Mesenchymal stem cell (in vitro differentiated cells and primary cell): ENCODE measurements around the gene PDE3B.
"Not testable (repeated sequence)": the region's sequence is repeated elsewhere in the genome, so short reads cannot be mapped to it uniquely, and the experiment has no call there.

Source experiments
- DNase-seq: peaks from one replicate; pipeline ENCODE4 v3.0.0-alpha.2; 2013
- H2AFZ ChIP-seq: one replicate; pipeline ENCODE4 v1.6.1; 2013; ENCODE audit warnings: low read depth, mild to moderate bottlenecking, control low read depth, inconsistent platforms, low read length, moderate library complexity
- H2AK5ac ChIP-seq: 2 replicates; pipeline ENCODE4 v1.6.1; 2013; ENCODE audit warnings: low read length, moderate library complexity, mild to moderate bottlenecking, inconsistent platforms; ENCODE audit not compliant: severe bottlenecking
- H2BK120ac ChIP-seq: one replicate; pipeline ENCODE4 v1.6.1; 2013; ENCODE audit warnings: low read depth, mild to moderate bottlenecking, inconsistent platforms, low read length, moderate library complexity
- H2BK12ac ChIP-seq, 2 experiments: one replicate each; pipeline ENCODE4 v1.6.1; 2013; ENCODE audit warnings: inconsistent platforms in 2 of 2, low read length in 2 of 2, mild to moderate bottlenecking in 2 of 2, moderate library complexity in 2 of 2, control low read depth in 1 of 2
- H2BK15ac ChIP-seq: one replicate; pipeline ENCODE4 v1.6.1; 2013; ENCODE audit warnings: mild to moderate bottlenecking, low read depth, inconsistent platforms; ENCODE audit not compliant: poor library complexity, severe bottlenecking
- H2BK5ac ChIP-seq: 2 replicates; pipeline ENCODE4 v1.6.1; 2013; ENCODE audit warnings: low read depth, mild to moderate bottlenecking, low read length, control low read depth, inconsistent platforms; ENCODE audit not compliant: poor library complexity, severe bottlenecking
- H3K14ac ChIP-seq, 2 experiments: one replicate each; pipeline ENCODE4 v1.6.1; 2013; ENCODE audit warnings: inconsistent platforms in 2 of 2, low read length in 2 of 2, control low read depth in 1 of 2, mild to moderate bottlenecking in 1 of 2, moderate library complexity in 1 of 2
- H3K18ac ChIP-seq, 2 experiments: one replicate each; pipeline ENCODE4 v1.6.1; 2013; ENCODE audit warnings: inconsistent platforms in 2 of 2, low read length in 2 of 2, control low read depth in 1 of 2, low read depth in 1 of 2, mild to moderate bottlenecking in 1 of 2
- H3K23ac ChIP-seq, 2 experiments: one replicate each; pipeline ENCODE4 v1.6.1; 2013; ENCODE audit warnings: inconsistent platforms in 2 of 2, low read length in 2 of 2, mild to moderate bottlenecking in 2 of 2, moderate library complexity in 2 of 2, control low read depth in 1 of 2
- H3K27ac ChIP-seq: 2 replicates; pipeline ENCODE4 v1.5.1; 2013; ENCODE audit warnings: mild to moderate bottlenecking, moderate library complexity, low read length, control low read depth, inconsistent platforms; ENCODE audit not compliant: poor library complexity, severe bottlenecking
- H3K27me3 ChIP-seq, 2 experiments: 2 replicates each; pipeline versions ENCODE4 v1.6.1 to v1.7.0; 2013; ENCODE audit warnings: low read length in 2 of 2, mild to moderate bottlenecking in 2 of 2, moderate library complexity in 2 of 2, control low read depth in 1 of 2, inconsistent platforms in 1 of 2; ENCODE audit not compliant: control insufficient read depth in 1 of 2, insufficient read depth in 1 of 2
- H3K36me3 ChIP-seq, 2 experiments: 2 replicates each; pipeline versions ENCODE4 v1.6.1 to v1.7.0; 2013; ENCODE audit warnings: low read length in 2 of 2, control low read depth in 1 of 2, inconsistent platforms in 1 of 2, low read depth in 1 of 2, mild to moderate bottlenecking in 1 of 2; ENCODE audit not compliant: insufficient read depth in 2 of 2, control insufficient read depth in 1 of 2
- H3K4ac ChIP-seq, 2 experiments: one replicate each; pipeline ENCODE4 v1.6.1; 2013; ENCODE audit warnings: inconsistent platforms in 2 of 2, low read length in 2 of 2, mild to moderate bottlenecking in 2 of 2, moderate library complexity in 2 of 2, control low read depth in 1 of 2, low read depth in 1 of 2
- H3K4me1 ChIP-seq: 2 replicates; pipeline ENCODE4 v1.6.1; 2013; ENCODE audit warnings: low read depth, low read length, control low read depth; ENCODE audit not compliant: control insufficient read depth, insufficient read depth
- H3K4me2 ChIP-seq: 2 replicates; pipeline ENCODE4 v1.6.1; 2013; ENCODE audit warnings: low read length, mild to moderate bottlenecking, inconsistent platforms; ENCODE audit not compliant: poor library complexity, severe bottlenecking
- H3K4me3 ChIP-seq, 2 experiments: 2 replicates each; pipeline versions ENCODE4 v1.5.1 to v1.7.0; 2013; ENCODE audit warnings: low read length in 2 of 2, mild to moderate bottlenecking in 2 of 2, control low read depth in 1 of 2, low read depth in 1 of 2; ENCODE audit not compliant: insufficient read depth in 1 of 2
- H3K79me1 ChIP-seq: replicated peaks from 2 replicates; pipeline ENCODE4 v1.6.1; 2013; ENCODE audit warnings: mild to moderate bottlenecking, control low read depth, low read length, inconsistent platforms; ENCODE audit not compliant: poor library complexity, severe bottlenecking
- H3K9ac ChIP-seq: 2 replicates; pipeline ENCODE4 v1.7.0; 2013; ENCODE audit warnings: mild to moderate bottlenecking, low read length, moderate library complexity
- H3K9me3 ChIP-seq: 2 replicates; pipeline ENCODE4 v1.7.0; 2013; ENCODE audit warnings: mild to moderate bottlenecking, low read length; ENCODE audit not compliant: control insufficient read depth
- H4K8ac ChIP-seq: one replicate; pipeline ENCODE4 v1.6.1; 2013; ENCODE audit warnings: inconsistent platforms, mild to moderate bottlenecking, low read length, moderate library complexity
- H4K91ac ChIP-seq: one replicate; pipeline ENCODE4 v1.6.1; 2013; ENCODE audit warnings: mild to moderate bottlenecking, low read length, inconsistent platforms
- WGBS: methylation state at CpG from one replicate; pipeline ENCODE4 v1.1.7; 2013; ENCODE audit warnings: mixed read lengths; 5-methylcytosine and 5-hydroxymethylcytosine counted together

PDE3B gene

DNA sequence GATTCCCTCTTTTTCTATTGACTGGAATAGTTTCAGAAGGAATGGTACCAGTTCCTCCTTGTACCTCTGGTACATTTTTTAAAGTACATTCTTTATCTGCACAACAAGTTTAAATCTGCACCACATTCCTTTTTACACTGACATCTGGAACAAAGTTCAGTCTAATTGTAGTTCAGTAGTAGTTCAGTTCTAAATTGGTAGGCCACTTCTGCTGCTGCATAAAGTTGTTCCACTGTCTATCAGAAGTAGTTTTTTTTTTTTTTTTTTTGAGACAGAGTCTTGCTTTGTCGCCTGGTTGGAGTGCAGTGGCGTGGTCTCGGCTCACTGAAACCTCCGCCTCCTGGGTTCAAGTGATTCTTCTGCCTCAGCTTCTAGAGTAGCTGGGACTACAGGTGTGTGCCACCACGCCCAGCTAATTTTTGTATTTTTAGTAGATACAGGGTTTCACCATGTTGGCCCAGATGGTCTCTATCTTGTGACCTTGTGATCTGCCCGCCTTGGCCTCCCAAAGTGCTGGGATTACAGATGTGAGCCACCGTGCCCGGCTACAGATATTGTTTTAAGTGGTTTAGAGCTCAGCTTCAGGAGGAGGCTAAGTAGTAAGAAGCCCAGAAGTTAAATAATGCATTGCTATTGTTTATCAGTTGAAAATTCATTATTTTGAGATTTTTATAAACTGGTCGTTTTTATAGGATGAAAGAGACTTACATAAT lies 115.9 kb downstream of the PDE3B start:
- H3K36me3 ChIP-seq, H3K23ac ChIP-seq, H2BK5ac ChIP-seq, H3K4ac ChIP-seq, H3K4me3 ChIP-seq, H3K27ac ChIP-seq, H2BK15ac ChIP-seq, H3K9ac ChIP-seq, H2AK5ac ChIP-seq, H3K4me2 ChIP-seq, H2BK120ac ChIP-seq, H3K79me1 ChIP-seq, H4K8ac ChIP-seq, H2BK12ac ChIP-seq, H3K4me1 ChIP-seq, H3K9me3 ChIP-seq, H3K18ac ChIP-seq, H3K27me3 ChIP-seq, H3K14ac ChIP-seq, H4K91ac ChIP-seq, DNase-seq, H2AFZ ChIP-seq: not testable (repeated sequence)
- 90% methylated on average over 8 of the region's 9 CpGs for WGBS

DNA sequence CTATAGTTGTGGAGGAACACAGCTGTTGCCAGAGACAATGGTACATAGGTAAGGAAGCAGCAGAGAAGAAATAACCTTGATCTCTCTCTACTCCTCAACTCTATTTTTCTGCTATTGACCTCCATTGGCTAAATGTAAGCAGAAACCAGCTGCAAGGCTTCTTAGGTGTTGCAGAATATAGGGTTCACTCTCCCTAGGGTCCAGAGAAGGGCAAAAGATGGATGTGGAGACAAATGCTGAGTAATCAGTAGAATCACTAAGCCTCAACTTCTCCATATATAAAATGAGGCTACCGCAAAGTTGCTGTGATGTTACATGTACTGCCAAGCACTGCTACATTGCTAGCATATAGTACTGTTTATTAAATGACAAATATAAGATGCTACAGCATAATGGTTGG lies 120.6 kb downstream of the PDE3B start:
- no peak overlapping the region for H4K91ac ChIP-seq
- H3K4me2 ChIP-seq, result no peak overlapping the region
- no peak overlapping the region for H2AK5ac ChIP-seq
- no CpG with 5 or more reads among the region's 1 CpG for WGBS
- H3K4me1 ChIP-seq, result no peaks in the 10 kb centered on the region
- no peaks in the 10 kb centered on the region for H3K9me3 ChIP-seq
- H3K79me1 ChIP-seq, result no peaks in the 10 kb centered on the region
- H3K4me3 ChIP-seq, result no peak overlapping the region
- no peak overlapping the region for H2BK15ac ChIP-seq
- no peak overlapping the region for H3K18ac ChIP-seq
- DNase-seq, result no peak
- H3K36me3 ChIP-seq, result no peaks in the 10 kb centered on the region
- H4K8ac ChIP-seq, result no peak overlapping the region
- H3K4ac ChIP-seq, result no peak overlapping the region
- no peak overlapping the region for H3K9ac ChIP-seq
- no peak overlapping the region for H3K27ac ChIP-seq
- no peak overlapping the region for H2BK12ac ChIP-seq
- H2BK5ac ChIP-seq, result no peak overlapping the region
- H3K27me3 ChIP-seq, result no peaks in the 10 kb centered on the region
- H3K14ac ChIP-seq, result no peak overlapping the region
- no peak overlapping the region for H2AFZ ChIP-seq
- no peak overlapping the region for H2BK120ac ChIP-seq
- H3K23ac ChIP-seq, result no peak overlapping the region

GRCh38 chr11:14764579-14765527 lies 121.2 kb downstream of the PDE3B start:
- H3K14ac ChIP-seq, result no peak overlapping the region
- H3K18ac ChIP-seq, result no peak overlapping the region
- H3K27me3 ChIP-seq, result no peaks in the 10 kb centered on the region
- WGBS, result 100% methylated on average over 3 of the region's 6 CpGs
- no peak overlapping the region for H3K4me2 ChIP-seq
- no peak overlapping the region for H3K4ac ChIP-seq
- H4K91ac ChIP-seq, result no peak overlapping the region
- no peaks in the 10 kb centered on the region for H3K4me1 ChIP-seq
- no peak overlapping the region for H4K8ac ChIP-seq
- H3K4me3 ChIP-seq, result no peak overlapping the region
- no peak overlapping the region for H3K27ac ChIP-seq
- peak; percentile 52 for DNase-seq
- no peak overlapping the region for H2AFZ ChIP-seq
- no peak overlapping the region for H2BK120ac ChIP-seq
- no peaks in the 10 kb centered on the region for H3K9me3 ChIP-seq
- no peak overlapping the region for H2BK12ac ChIP-seq
- no peaks in the 10 kb centered on the region for H3K36me3 ChIP-seq
- H2BK15ac ChIP-seq, result no peak overlapping the region
- H3K79me1 ChIP-seq, result no peaks in the 10 kb centered on the region
- H2AK5ac ChIP-seq, result no peak overlapping the region
- H3K23ac ChIP-seq, result no peak overlapping the region
- H3K9ac ChIP-seq, result no peak overlapping the region
- H2BK5ac ChIP-seq, result no peak overlapping the region

DNA sequence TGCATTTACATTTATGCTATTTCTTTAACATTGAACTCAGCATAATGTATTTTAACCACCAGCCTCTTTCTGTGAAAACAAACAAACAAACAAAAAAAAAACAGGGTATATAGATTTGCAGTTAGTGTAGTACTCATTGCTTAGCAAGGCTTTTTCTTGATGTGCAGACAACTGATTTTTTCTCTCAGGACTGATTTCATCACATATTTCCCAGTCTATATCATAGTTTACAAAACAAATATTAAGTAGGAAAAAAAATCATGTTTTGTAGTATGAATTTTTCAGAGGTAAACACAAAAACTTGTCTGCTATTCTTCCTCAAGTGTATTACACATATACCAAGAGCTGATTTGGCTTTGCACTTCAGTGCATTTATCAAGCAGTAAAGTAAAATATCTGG lies 123.0 kb downstream of the PDE3B start:
- H2BK120ac ChIP-seq, result no peak overlapping the region
- DNase-seq, result no peak
- no peaks in the 10 kb centered on the region for H3K27me3 ChIP-seq
- no peak overlapping the region for H3K18ac ChIP-seq
- H3K9me3 ChIP-seq, result no peaks in the 10 kb centered on the region
- no peak overlapping the region for H2BK5ac ChIP-seq
- no peaks in the 10 kb centered on the region for H3K36me3 ChIP-seq
- H2AK5ac ChIP-seq, result no peak overlapping the region
- no peak overlapping the region for H4K91ac ChIP-seq
- no peak overlapping the region for H4K8ac ChIP-seq
- H2BK15ac ChIP-seq, result no peak overlapping the region
- H3K14ac ChIP-seq, result no peak overlapping the region
- H3K9ac ChIP-seq, result no peak overlapping the region
- H3K23ac ChIP-seq, result no peak overlapping the region
- H2AFZ ChIP-seq, result no peak overlapping the region
- no peaks in the 10 kb centered on the region for H3K79me1 ChIP-seq
- H3K4me2 ChIP-seq, result no peak overlapping the region
- no peaks in the 10 kb centered on the region for H3K4me1 ChIP-seq
- H3K4ac ChIP-seq, result no peak overlapping the region
- H3K4me3 ChIP-seq, result no peak overlapping the region
- H3K27ac ChIP-seq, result no peak overlapping the region
- no peak overlapping the region for H2BK12ac ChIP-seq
